ENCODE measurements around the gene YPEL4.

- TF ChIP-seq ZNF274 (IDR thresholded peaks at IDR 0.05; ENCODE audit: low read depth, low read length) (no peak), YY1 (IDR thresholded peaks at IDR 0.05; ENCODE audit: insufficient read depth, insufficient read length) (no peak)
Measured at GRCh38 chr11:57648801-57649735, 644 bp downstream of the YPEL4 start.
